Upper lobe of left lung (tissue), 6 donors: ENCODE data around the gene MAN1C1. TPM values are rescaled to one million over a fixed set of nuclear protein-coding genes. Genes with fewer than 3 reads are reported as not detected.

Experiments
- ATAC-seq, 2 donors: fragments of 200-7000 bp; cut with Tn5 transposase; one replicate each; pipeline ENCODE4 v1.9.1; 2022; ENCODE audit warnings: mild to moderate bottlenecking in 2 of 2, moderate library complexity in 2 of 2; ENCODE audit not compliant: low FRiP score in 2 of 2
- DNase-seq, 2 donors: peaks; one replicate each; pipeline ENCODE4 v3.0.0-alpha.2; 2019 to 2020
- H3K27ac ChIP-seq, 4 donors: fragments of 200-600 bp; sonication (generic); one replicate each; pipeline ENCODE4 v1.5.1; 2016 to 2019
- H3K27me3 ChIP-seq, 4 donors: fragments of 200-600 bp; sonication (generic); one replicate each; pipeline ENCODE4 v1.5.1; 2017 to 2019
- H3K36me3 ChIP-seq, 4 donors: fragments of 200-600 bp; sonication (generic); one replicate each; pipeline ENCODE4 v1.5.1; 2016 to 2019
- H3K4me1 ChIP-seq, 4 donors: fragments of 200-600 bp; sonication (generic); one replicate each; pipeline ENCODE4 v1.5.1; 2018 to 2019
- H3K4me3 ChIP-seq, 4 donors: fragments of 200-600 bp; sonication (generic); one replicate each; pipeline ENCODE4 v1.5.1; 2017 to 2019; ENCODE audit warnings: mild to moderate bottlenecking in 2 of 4, moderate library complexity in 1 of 4
- H3K9me3 ChIP-seq, 4 donors: fragments of 200-600 bp; sonication (generic); one replicate each; pipeline ENCODE4 v1.5.1; 2018 to 2019
- CTCF ChIP-seq, 6 experiments: fragments of 450-650 bp in 4 of 6; fragments of 200-600 bp in 2 of 6; sonication (generic) in 2 of 6; IDR thresholded peaks; one replicate each; pipeline ENCODE4 v1.5.1; 2016 to 2019; ENCODE audit warnings: antibody characterized with exemption in 6 of 6
- EP300 ChIP-seq, 4 donors: sonication (generic); formaldehyde crosslinking; IDR thresholded peaks; one replicate each; pipeline ENCODE4 v1.5.1; 2017; ENCODE audit warnings: antibody characterized with exemption in 4 of 4, control low read depth in 2 of 4
- POLR2A ChIP-seq, 4 donors: fragments of 450-650 bp; IDR thresholded peaks; one replicate each; pipeline ENCODE4 v1.5.1; 2016 to 2017; ENCODE audit warnings: antibody characterized with exemption in 4 of 4, mild to moderate bottlenecking in 2 of 4
- POLR2AphosphoS5 ChIP-seq, 2 donors: sonication (generic); formaldehyde crosslinking; IDR thresholded peaks; one replicate each; pipeline ENCODE4 v1.5.1; 2017; ENCODE audit warnings: antibody characterized with exemption in 2 of 2
- WGBS, 2 donors: methylation state at CpG; one replicate each; pipeline ENCODE4 v1.1.5; 2017 to 2018; 5-methylcytosine and 5-hydroxymethylcytosine counted together
- total RNA-seq, 6 donors: library from RNA; depleted of rRNA in 4 of 6; stranded (reverse); fragments of >200 nt in 4 of 6; gene quantifications; one replicate each; pipeline versions ENCODE4 v1.1.0 to v1.2.1, GENCODE V29; 2016 to 2021
- donor health status: DM: no; HTN: no; CAD: no; lungs with moderate emphysema.
- donor health status: DM: no; HTN: yes; CAD: no; lungs with severe emphysema.

MAN1C1 gene
- total RNA-seq, 6 donors from 2014 or later, result 5.3 to 32.5 (median 16.2) TPM

GRCh38 chr1:25611843-25612242 is 4.7 kb upstream of the MAN1C1 start:
- H3K9me3 ChIP-seq, result no peaks in the 10 kb centered on the region
- peaks cover 11 to 26% (median 17%) of the 10 kb centered on the region in 4 donors for H3K4me1 ChIP-seq
- no peak overlapping the region for H3K4me3 ChIP-seq
- 94 to 100% methylated on average over 1 of the region's 1 CpG for WGBS, 2 donors
- TF ChIP-seq EP300 (IDR thresholded peaks at IDR 0.05) (no peak), CTCF (IDR thresholded peaks at IDR 0.05) (no peak), POLR2AphosphoS5 (IDR thresholded peaks at IDR 0.05) (no peak), POLR2A (IDR thresholded peaks at IDR 0.05) (no peak)
- ATAC-seq (no peak), DNase-seq (no peak)
- H3K27me3 ChIP-seq, result no peaks in the 10 kb centered on the region
- H3K36me3 ChIP-seq, result no peaks in the 10 kb centered on the region
- H3K27ac ChIP-seq, result no peak overlapping the region

GRCh38 chr1:25612421-25612820 is 4.2 kb upstream of the MAN1C1 start:
- WGBS, 2 donors, result 85 to 97% methylated on average over 3 of the region's 3 CpGs
- TF ChIP-seq POLR2AphosphoS5 (IDR thresholded peaks at IDR 0.05) (no peak), EP300 (IDR thresholded peaks at IDR 0.05) (no peak)
- H3K27ac ChIP-seq, result no peak overlapping the region
- ATAC-seq (no peak), DNase-seq (no peak)
- no peaks in the 10 kb centered on the region for H3K9me3 ChIP-seq
- no peak overlapping the region for H3K4me3 ChIP-seq
- no peaks in the 10 kb centered on the region for H3K36me3 ChIP-seq
- H3K27me3 ChIP-seq, result no peaks in the 10 kb centered on the region
- peaks cover 11 to 26% (median 19%) of the 10 kb centered on the region in 4 donors for H3K4me1 ChIP-seq

GRCh38 chr1:25613091-25613490 is 3.5 kb upstream of the MAN1C1 start:
- Histone ChIP-seq H3K4me1 (peaks cover 17 to 32% (median 25%) of the 10 kb centered on the region in 4 donors), H3K27ac (no peak overlapping the region), H3K36me3 (no peaks in the 10 kb centered on the region), H3K27me3 (peaks cover 0 to 4% (median 0%) of the 10 kb centered on the region in 4 donors), H3K9me3 (no peaks in the 10 kb centered on the region), H3K4me3 (no peak overlapping the region)
- DNase-seq (no peak), ATAC-seq (no peak)
- WGBS, 2 donors, result 90 to 95% methylated on average over 3 of the region's 3 CpGs
- TF ChIP-seq POLR2A (IDR thresholded peaks at IDR 0.05) (no peak), POLR2AphosphoS5 (IDR thresholded peaks at IDR 0.05) (no peak), EP300 (IDR thresholded peaks at IDR 0.05) (no peak), CTCF (IDR thresholded peaks at IDR 0.05) (no peak)

GRCh38 chr1:25614501-25615171 is 2.0 kb upstream of the MAN1C1 start:
- Histone ChIP-seq H3K27ac (no peak overlapping the region), H3K4me1 (peaks cover 28 to 37% (median 33%) of the 10 kb centered on the region in 4 donors), H3K4me3 (no peak overlapping the region), H3K36me3 (no peaks in the 10 kb centered on the region), H3K27me3 (peaks cover 0 to 5% (median 0%) of the 10 kb centered on the region in 4 donors), H3K9me3 (no peaks in the 10 kb centered on the region)
- TF ChIP-seq POLR2AphosphoS5 (IDR thresholded peaks at IDR 0.05), result no peak
- TF ChIP-seq CTCF (IDR thresholded peaks at IDR 0.05), result no peak
- TF ChIP-seq EP300 (IDR thresholded peaks at IDR 0.05), result no peak
- TF ChIP-seq POLR2A (IDR thresholded peaks at IDR 0.05), result no peak
- DNase-seq (no peak), ATAC-seq (no peak)
- 74 to 77% methylated on average over 4 of the region's 4 CpGs for WGBS, 2 donors

- peaks cover 34 to 40% (median 37%) of the 10 kb centered on the region in 4 donors for H3K4me1 ChIP-seq
- no peaks in the 10 kb centered on the region for H3K36me3 ChIP-seq
- H3K4me3 ChIP-seq, result no peak overlapping the region
- TF ChIP-seq POLR2AphosphoS5 (IDR thresholded peaks at IDR 0.05), result no peak
- no peak for TF ChIP-seq POLR2A (IDR thresholded peaks at IDR 0.05)
- no peak for TF ChIP-seq EP300 (IDR thresholded peaks at IDR 0.05)
- no peak for TF ChIP-seq CTCF (IDR thresholded peaks at IDR 0.05)
- WGBS, 2 donors, result 68 to 78% methylated on average over 6 to 7 of the region's 7 CpGs
- peaks cover 0 to 5% (median 0%) of the 10 kb centered on the region in 4 donors for H3K27me3 ChIP-seq
- H3K9me3 ChIP-seq, result no peaks in the 10 kb centered on the region
- peak overlapping the region in 1 of 4 donors; percentile 86 for H3K27ac ChIP-seq
- DNase-seq, result no peak
- ATAC-seq, result no peak
These were observed 1.4 kb upstream of the MAN1C1 start for GRCh38 chr1:25615172-25615541.
